ENCODE measurements around the gene CCDC12. TPM values are rescaled to one million over a fixed set of nuclear protein-coding genes. Genes with fewer than 3 reads are reported as not detected.

Gene CCDC12
- total and polyA plus RNA-seq, 2 of the 13 experiments (the other 11 are each of a cell fraction or from before 2014, with no cell fraction given): 30.1 to 49.5 TPM

GRCh38 chr3:47018269-47018611 is 41.7 kb upstream of the CCDC12 start (continued):
- TF ChIP-seq, protein P1, sequence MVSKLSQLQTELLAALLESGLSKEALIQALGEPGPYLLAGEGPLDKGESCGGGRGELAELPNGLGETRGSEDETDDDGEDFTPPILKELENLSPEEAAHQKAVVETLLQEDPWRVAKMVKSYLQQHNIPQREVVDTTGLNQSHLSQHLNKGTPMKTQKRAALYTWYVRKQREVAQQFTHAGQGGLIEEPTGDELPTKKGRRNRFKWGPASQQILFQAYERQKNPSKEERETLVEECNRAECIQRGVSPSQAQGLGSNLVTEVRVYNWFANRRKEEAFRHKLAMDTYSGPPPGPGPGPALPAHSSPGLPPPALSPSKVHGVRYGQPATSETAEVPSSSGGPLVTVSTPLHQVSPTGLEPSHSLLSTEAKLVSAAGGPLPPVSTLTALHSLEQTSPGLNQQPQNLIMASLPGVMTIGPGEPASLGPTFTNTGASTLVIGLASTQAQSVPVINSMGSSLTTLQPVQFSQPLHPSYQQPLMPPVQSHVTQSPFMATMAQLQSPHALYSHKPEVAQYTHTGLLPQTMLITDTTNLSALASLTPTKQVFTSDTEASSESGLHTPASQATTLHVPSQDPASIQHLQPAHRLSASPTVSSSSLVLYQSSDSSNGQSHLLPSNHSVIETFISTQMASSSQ (IDR thresholded peaks at IDR 0.05; ENCODE audit: low read depth): no peak
- TF ChIP-seq, protein P1 (CRISPR knock-in tag; IDR thresholded peaks at IDR 0.05; ENCODE audit: borderline replicate concordance): no peak
- peak in 1 of 2 experiments; percentile 70; a peak in 1 of 4 replicates for TF ChIP-seq EP300 (IDR thresholded peaks at IDR 0.05; ENCODE audit: low read depth in 2 of 2, low read length in 2 of 2)
- no peak for TF ChIP-seq EP300 (CRISPR knock-in tag; IDR thresholded peaks at IDR 0.05; ENCODE audit: borderline replicate concordance)
- no peak for TF ChIP-seq THAP7 (CRISPR knock-in tag; IDR thresholded peaks at IDR 0.05)
- TF ChIP-seq GMEB2 (CRISPR knock-in tag; IDR thresholded peaks at IDR 0.05; ENCODE audit: low read depth): no peak
- no peak for TF ChIP-seq ZNF142 (CRISPR knock-in tag; IDR thresholded peaks at IDR 0.05)
- TF ChIP-seq REXO4 (CRISPR knock-in tag; IDR thresholded peaks at IDR 0.05; ENCODE audit: borderline replicate concordance): no peak
- no peak for TF ChIP-seq ZNF33B (CRISPR knock-in tag; IDR thresholded peaks at IDR 0.05)
- TF ChIP-seq CAMTA2 (CRISPR knock-in tag; IDR thresholded peaks at IDR 0.05; ENCODE audit: borderline replicate concordance): no peak
- no peak for TF ChIP-seq AHR (CRISPR knock-in tag; IDR thresholded peaks at IDR 0.05)
- TF ChIP-seq ZNF660 (CRISPR knock-in tag; IDR thresholded peaks at IDR 0.05; ENCODE audit: borderline replicate concordance, low read depth): no peak
- peak; percentile 48; the same call in 1 of the 2 replicates for TF ChIP-seq RCOR2 (CRISPR knock-in tag; IDR thresholded peaks at IDR 0.05)
- no peak for TF ChIP-seq RAD21 (CRISPR knock-in tag; IDR thresholded peaks at IDR 0.05)
- TF ChIP-seq ZNF501 (CRISPR knock-in tag; IDR thresholded peaks at IDR 0.05): no peak
- no peak for TF ChIP-seq NRL (CRISPR knock-in tag; IDR thresholded peaks at IDR 0.05; ENCODE audit: borderline replicate concordance)
- no peak for TF ChIP-seq SOX13 (IDR thresholded peaks at IDR 0.05)
- TF ChIP-seq SOX13 (CRISPR knock-in tag; conservative IDR thresholded peaks at IDR 0.05 in 1 of 2, IDR thresholded peaks at IDR 0.05 in 1 of 2): peak in 1 of 2 experiments; percentile 63; a peak in 2 of 4 replicates
- no peak for TF ChIP-seq GATAD1 (CRISPR knock-in tag; IDR thresholded peaks at IDR 0.05)
